Medulla oblongata (tissue), 1 donor: ENCODE results near the gene SYT7.

Experiments used
- DNase-seq: peaks from one replicate; pipeline ENCODE4 v3.0.0-alpha.2; 2015; ENCODE audit errors: extremely low spot score

SYT7 gene

DNA sequence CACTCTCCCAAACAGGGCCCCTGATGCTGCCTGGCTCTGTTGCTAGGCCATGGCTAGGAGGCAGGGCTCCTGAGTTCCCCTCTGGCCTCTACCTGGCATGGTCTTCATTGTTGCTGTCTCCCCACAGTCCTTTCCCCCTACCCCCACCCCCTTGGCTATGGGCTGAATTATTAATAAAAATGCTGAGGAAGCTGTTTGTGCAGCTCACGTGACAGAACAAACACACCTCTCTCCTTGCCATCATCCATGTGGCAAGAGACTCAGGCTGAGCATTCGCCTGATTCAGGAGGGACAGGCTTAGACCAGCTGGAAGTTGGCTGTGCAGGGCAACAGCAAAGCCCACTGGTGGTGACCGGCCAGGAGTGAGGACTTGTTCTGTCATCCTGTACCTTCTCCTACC, 4.2 kb upstream of the SYT7 start:
- DNase-seq: no peak

DNA sequence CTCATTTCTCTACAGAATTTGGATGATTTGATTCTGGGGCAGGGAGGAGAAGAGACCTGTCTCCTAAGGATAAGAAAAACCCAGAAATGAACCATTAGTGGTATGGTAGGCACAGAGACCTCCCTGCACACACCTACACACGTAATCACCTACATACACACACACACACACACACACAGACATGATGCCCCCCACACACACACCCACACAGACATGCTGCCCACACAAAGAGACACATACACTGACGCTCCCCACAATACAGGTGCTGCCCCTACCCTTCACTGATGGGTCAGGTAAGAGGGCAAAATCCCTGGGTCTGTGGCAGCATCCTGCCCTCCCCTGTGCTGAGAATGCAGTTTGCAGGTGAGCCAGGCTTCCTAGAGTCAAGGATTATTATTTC, 1.1 kb upstream of the SYT7 start:
- no peak for DNase-seq

DNA sequence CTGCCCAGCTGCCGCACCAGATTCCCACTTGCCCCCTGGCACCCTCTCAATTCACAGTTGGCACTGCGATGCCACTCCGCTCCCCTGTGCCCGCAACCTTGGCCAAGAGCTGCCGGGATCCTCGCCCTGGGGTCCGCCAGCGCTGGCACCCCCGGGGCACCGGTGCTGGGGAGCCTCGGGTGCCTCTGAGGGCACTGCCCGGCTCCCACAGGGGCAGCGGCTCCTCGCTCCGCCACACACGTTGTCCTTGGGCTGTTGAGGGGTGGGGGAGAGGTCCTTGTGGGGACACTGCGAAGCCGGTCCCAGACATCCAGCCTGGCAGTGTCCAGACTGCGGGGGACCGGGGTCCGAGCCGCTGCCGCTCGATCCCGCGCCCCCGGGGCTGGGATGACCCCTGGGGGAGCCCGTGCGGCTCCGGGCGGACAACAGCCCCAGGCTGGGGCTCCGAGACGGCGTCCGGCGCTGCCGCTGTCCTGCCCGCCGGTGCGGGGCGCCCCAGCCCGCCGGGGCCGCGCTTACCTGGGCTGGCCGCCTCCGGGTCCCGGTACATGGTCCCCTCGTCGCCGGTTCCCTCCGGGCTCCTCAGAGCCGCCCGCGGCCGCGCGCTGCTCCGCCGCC, 496 bp downstream of the SYT7 start:
- no peak for DNase-seq

DNA sequence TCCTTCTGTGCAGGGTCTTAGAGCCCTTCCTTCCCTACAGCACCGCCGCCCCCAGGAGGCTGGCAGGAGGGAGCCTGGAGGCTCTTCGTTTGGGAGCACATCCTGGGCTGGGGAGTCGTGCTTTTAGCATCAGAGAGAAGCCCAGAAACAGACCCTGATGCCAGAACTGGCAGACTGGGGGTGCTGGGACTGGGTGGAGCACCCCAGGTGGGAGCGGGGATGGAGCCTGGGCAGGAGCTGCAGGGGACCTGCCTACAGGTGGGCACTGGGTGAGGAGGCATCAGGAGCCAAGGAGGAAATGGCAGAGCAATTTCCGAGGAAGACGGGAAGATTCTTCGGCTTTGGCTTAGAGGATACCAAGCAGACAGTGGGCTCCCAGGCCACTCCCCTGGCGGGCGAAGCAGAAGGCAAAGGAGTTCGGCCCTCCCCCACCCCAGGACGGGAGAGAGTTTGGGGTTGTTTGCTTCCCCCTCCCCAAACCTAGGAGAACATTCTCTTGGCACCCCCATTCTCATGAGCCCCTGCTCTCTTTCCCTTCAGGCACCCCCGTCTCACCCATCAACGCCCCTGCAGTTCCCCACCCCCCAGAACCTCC, 1.1 kb downstream of the SYT7 start:
- no peak for DNase-seq

DNA sequence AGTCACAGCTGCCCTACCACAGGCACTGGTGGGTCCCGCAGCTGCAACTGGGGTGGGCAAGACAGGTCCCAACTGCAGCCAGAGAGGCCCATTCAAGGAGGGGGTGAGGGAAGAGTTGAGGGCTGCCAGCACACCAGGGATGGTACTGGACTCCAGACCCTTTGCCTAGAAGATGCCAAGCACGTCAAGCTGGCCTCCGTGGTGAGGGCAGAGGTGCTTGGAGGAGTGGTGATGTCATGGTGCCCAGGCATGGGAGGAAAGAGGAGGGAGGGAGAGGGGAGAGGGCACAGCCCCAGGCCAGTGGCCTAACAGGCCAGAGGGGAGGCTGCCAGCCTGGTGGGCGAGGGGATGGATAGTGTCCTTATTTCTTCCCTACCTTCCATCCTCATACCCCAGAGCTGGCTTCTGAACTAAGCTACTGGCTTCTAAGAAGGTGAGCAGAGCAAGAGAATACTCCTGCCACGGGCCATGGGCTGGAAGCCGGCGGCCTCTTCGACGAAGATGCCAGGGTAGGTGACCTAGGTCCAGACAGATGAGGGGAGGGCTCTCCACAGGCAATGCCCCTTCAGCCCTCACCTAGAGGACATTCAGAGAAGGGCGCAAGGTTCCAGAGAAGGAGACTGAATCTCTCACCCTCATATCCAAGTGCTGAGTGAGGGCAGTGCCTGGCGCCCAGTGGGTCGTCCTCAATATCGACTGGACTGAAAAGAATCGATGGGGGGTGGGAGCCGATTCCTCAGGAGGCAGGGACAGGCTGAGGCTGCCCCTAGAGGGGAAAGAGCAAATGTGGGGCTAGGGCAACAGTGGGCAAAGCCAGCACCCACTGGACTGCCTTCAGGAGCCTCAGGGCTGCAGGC, 1.8 kb downstream of the SYT7 start:
- DNase-seq: no peak

GRCh38 chr11:61577383-61578118, 3.3 kb downstream of the SYT7 start:
- DNase-seq: no peak

- DNase-seq: no peak
These were observed 4.7 kb downstream of the SYT7 start for GRCh38 chr11:61575886-61576861.

DNA sequence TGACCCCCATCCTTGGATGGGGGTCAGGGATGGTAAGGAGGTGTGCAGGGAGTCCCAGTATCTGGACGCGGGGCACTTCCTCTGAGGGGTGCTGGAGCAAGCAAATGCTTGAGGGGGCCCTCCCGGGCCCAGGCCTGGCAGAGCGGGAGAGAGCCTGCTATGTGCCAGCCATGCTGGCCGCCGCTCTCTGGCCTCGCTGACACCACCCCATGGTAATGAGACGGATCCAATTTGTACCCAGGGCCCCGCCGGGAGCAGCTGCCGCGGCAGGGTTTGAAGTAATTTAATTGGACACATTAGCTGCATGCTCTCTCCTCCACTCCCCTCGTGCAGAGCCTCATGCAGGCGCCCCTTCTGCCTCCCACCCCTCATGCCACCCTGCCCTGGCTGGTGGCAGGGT, 6.3 kb downstream of the SYT7 start:
- DNase-seq: no peak

DNA sequence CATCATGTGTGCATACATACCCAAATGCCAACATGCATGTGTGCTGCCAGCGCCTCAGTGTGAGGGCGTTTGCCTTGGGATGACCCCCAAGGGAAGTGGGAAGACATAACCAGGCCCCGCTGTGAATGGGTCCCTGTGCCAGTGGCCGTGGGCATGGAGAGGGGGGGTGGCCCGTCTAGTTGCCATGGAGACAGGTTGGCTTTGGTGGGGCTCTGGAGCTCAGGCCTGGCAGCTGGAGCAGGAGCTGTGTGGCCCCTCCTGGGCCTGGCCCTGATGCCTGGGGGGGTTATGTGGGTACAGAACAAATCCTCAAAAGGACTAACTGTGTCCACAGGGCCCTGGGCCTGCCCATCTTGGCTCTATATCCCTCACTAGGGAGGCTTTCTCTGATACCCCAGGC, 8.0 kb downstream of the SYT7 start:
- no peak for DNase-seq

DNA sequence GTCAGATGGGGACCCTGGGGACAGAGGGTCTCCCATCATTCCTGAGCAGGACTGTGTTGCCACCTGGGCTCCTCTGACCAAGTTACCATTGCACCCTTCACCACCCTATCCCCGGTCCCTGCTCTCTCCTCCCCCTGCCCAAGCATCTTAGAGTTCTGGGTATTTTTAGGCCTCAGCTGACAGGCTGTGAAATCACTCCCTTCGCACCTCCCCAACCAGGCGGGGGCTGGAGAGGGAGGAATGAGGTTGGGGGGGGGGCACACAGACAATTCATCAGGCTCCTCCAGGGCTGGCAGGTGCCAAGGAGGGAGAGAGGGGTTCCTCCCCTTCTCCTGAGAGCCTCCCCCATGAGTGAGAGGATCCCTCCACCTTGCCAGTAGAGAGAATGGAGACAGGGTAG, 9.0 kb downstream of the SYT7 start:
- no peak for DNase-seq

DNA sequence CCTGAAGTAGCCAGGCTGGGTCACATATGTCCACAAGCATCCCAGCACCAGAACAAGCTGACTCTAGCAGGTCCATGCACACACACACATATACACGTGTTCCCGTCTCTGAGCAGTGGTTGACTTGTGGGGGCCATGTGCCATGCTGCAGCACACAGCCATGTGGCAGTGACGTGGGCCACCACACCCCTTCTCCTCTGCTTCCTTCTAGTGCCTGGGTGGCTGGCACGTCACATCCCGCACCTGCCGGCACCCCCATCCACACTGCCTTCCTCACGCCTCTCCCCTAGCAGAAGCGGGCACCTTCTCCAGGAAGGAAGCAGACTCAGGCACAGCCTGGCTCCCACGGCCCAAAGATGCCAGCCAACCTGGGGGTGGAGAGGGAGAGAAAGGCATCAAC, 9.5 kb downstream of the SYT7 start:
- no peak for DNase-seq

GRCh38 chr11:61569701-61570100, 11.2 kb downstream of the SYT7 start:
- DNase-seq: no peak

DNA sequence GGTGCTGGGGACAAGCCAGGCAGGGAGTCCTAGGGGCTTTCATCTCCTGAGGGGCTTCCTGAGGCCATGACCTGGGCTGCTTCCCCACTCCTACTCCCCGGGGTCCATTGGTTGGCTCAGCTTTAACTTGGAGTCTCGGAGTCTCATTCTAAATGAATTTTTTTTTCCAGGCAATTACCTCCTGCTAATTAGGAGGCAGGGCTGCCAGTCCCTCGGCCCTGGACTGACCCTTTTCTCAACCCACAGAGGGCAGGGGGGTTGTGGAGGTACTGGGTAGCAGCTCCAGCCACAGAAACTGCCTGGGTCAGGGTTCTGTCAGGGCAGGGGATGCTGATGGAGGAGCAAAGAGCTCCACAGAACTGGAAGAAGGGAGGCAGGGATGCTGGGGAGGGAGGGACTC, 11.9 kb downstream of the SYT7 start:
- DNase-seq: no peak

GRCh38 chr11:61567286-61568061, 13.4 kb downstream of the SYT7 start:
- DNase-seq: peak; percentile 64

GRCh38 chr11:61564936-61565696, 15.8 kb downstream of the SYT7 start:
- DNase-seq: no peak

GRCh38 chr11:61560751-61561150, 20.1 kb downstream of the SYT7 start:
- no peak for DNase-seq

DNA sequence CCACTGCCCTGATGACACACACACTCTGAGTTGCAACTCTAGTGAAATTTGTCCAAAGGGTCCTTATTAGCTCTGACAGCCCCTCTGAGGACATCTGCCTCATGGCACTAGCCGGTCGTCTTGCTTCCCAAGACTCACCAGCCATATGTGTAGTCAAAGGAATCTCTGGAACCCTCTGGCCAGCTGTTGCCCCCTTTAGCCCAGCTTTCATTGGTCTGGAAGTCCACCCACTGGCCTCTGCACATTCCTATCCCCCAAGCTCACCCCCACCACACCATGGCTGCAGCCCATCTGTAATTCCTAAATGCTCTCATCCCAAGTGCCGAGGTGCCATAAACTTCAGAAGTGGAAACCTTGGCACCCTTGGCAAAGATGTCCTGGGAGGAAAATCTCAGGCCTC, 24.3 kb downstream of the SYT7 start:
- DNase-seq: no peak

GRCh38 chr11:61555978-61556377, 24.9 kb downstream of the SYT7 start:
- no peak for DNase-seq

DNA sequence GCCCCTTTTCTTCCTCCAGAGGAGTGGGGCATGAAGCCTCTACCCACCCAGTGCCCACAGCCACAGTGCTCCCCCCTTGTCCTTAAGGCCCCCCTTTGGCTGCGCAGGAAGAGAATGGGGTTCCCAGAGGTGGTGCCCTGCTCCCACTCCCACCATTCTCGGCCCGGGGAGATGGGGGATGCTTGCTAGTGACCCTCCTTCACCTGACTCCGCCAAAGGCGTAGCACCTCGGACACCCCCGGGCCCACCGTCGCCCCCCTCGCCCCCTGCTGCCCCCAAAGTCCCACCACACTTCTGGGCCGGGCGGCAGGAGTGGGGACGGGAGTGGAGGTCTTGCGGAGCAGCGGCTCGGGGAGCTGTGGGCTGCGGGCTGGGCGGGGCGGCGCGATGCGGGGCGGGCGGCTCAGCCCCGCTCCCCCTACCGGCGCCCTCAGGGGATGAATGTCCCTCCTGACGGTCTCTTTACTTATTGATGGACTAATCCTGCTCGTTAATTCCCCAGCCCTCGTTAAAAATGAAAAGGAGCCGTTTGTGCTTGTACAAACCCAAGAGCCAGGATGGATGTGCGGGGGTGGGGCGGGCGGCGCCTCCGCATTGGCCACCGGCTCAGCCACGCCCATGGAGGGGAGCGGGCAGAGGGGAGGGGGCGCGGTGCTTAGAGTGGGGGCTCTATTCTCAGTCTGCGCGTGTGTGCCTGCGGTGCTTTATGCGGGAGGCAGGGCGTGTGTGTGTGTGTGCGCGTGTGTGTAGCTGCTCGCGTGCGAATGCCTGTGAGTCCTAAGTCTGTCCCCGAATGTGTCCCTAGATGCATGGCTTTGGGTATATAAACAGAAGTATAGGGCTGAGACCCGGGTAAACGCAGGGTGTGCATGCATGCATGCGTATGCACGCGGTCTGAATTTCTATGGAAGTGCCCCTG, 25.6 kb downstream of the SYT7 start:
- DNase-seq: no peak
